ENCODE results near the gene SPOCK3.
"Not testable (repeated sequence)": the region's sequence is repeated elsewhere in the genome, so short reads cannot be mapped to it uniquely, and the experiment has no call there.

Gene SPOCK3

GRCh38 chr4:166896254-166896653 is 338.0 kb downstream of the SPOCK3 start:
- Histone ChIP-seq H3K27ac (ENCODE audit: low read length) (no peak overlapping the region), H3K4me3 (ENCODE audit: low read length) (no peak overlapping the region), H3K27me3 (ENCODE audit: control insufficient read depth, insufficient read depth, low read length) (no peaks in the 10 kb centered on the region), H3K36me3 (ENCODE audit: control insufficient read depth, insufficient read depth, low read length) (no peaks in the 10 kb centered on the region), H3K4me1 (ENCODE audit: control insufficient read depth, insufficient read depth, low read length) (no peaks in the 10 kb centered on the region), H3K9me3 (ENCODE audit: control insufficient read depth, insufficient read depth, low read length) (no peaks in the 10 kb centered on the region)
- DNase-seq (ENCODE audit: low read depth, low spot score): no peak
- WGBS (ENCODE audit: insufficient coverage, insufficient read length): no CpG with 5 or more reads among the region's 3 CpGs

- Histone ChIP-seq H3K4me1 (ENCODE audit: control insufficient read depth, insufficient read depth, low read length) (no peaks in the 10 kb centered on the region), H3K27me3 (ENCODE audit: control insufficient read depth, insufficient read depth, low read length) (no peaks in the 10 kb centered on the region), H3K9me3 (ENCODE audit: control insufficient read depth, insufficient read depth, low read length) (no peaks in the 10 kb centered on the region), H3K4me3 (ENCODE audit: low read length) (no peak overlapping the region), H3K36me3 (ENCODE audit: control insufficient read depth, insufficient read depth, low read length) (no peaks in the 10 kb centered on the region), H3K27ac (ENCODE audit: low read length) (no peak overlapping the region)
- WGBS (ENCODE audit: insufficient coverage, insufficient read length): no CpG with 5 or more reads among the region's 1 CpG
- DNase-seq (ENCODE audit: low read depth, low spot score): no peak
Observed at GRCh38 chr4:166895771-166896170, 338.5 kb downstream of the SPOCK3 start.

GRCh38 chr4:166887457-166887856 is 346.8 kb downstream of the SPOCK3 start:
- Histone ChIP-seq H3K4me3 (ENCODE audit: low read length) (no peak overlapping the region), H3K9me3 (ENCODE audit: control insufficient read depth, insufficient read depth, low read length) (no peaks in the 10 kb centered on the region), H3K4me1 (ENCODE audit: control insufficient read depth, insufficient read depth, low read length) (no peaks in the 10 kb centered on the region), H3K36me3 (ENCODE audit: control insufficient read depth, insufficient read depth, low read length) (no peaks in the 10 kb centered on the region), H3K27me3 (ENCODE audit: control insufficient read depth, insufficient read depth, low read length) (no peaks in the 10 kb centered on the region), H3K27ac (ENCODE audit: low read length) (no peak overlapping the region)
- DNase-seq (ENCODE audit: low read depth, low spot score): no peak
- WGBS (ENCODE audit: insufficient coverage, insufficient read length): no CpG with 5 or more reads among the region's 1 CpG

- no peak for DNase-seq (ENCODE audit: low read depth, low spot score)
- no CpG with 5 or more reads among the region's 2 CpGs for WGBS (ENCODE audit: insufficient coverage, insufficient read length)
- H3K27ac ChIP-seq (ENCODE audit: low read length): no peak overlapping the region
- H3K9me3 ChIP-seq (ENCODE audit: control insufficient read depth, insufficient read depth, low read length): no peaks in the 10 kb centered on the region
- no peak overlapping the region for H3K4me3 ChIP-seq (ENCODE audit: low read length)
- H3K27me3 ChIP-seq (ENCODE audit: control insufficient read depth, insufficient read depth, low read length): no peaks in the 10 kb centered on the region
- H3K4me1 ChIP-seq (ENCODE audit: control insufficient read depth, insufficient read depth, low read length): no peaks in the 10 kb centered on the region
- H3K36me3 ChIP-seq (ENCODE audit: control insufficient read depth, insufficient read depth, low read length): no peaks in the 10 kb centered on the region
Observed at GRCh38 chr4:166886718-166887117, 347.6 kb downstream of the SPOCK3 start.

- DNase-seq (ENCODE audit: low read depth, low spot score): no peak
- Histone ChIP-seq H3K27me3 (ENCODE audit: control insufficient read depth, insufficient read depth, low read length) (no peaks in the 10 kb centered on the region), H3K27ac (ENCODE audit: low read length) (no peak overlapping the region), H3K36me3 (ENCODE audit: control insufficient read depth, insufficient read depth, low read length) (no peaks in the 10 kb centered on the region), H3K4me1 (ENCODE audit: control insufficient read depth, insufficient read depth, low read length) (no peaks in the 10 kb centered on the region), H3K9me3 (ENCODE audit: control insufficient read depth, insufficient read depth, low read length) (no peaks in the 10 kb centered on the region), H3K4me3 (ENCODE audit: low read length) (no peak overlapping the region)
- no CpG with 5 or more reads among the region's 2 CpGs for WGBS (ENCODE audit: insufficient coverage, insufficient read length)
Observed at GRCh38 chr4:166882221-166882620, 352.1 kb downstream of the SPOCK3 start.

- no peaks in the 10 kb centered on the region for H3K27me3 ChIP-seq (ENCODE audit: control insufficient read depth, insufficient read depth, low read length)
- DNase-seq (ENCODE audit: low read depth, low spot score): no peak
- H3K4me1 ChIP-seq (ENCODE audit: control insufficient read depth, insufficient read depth, low read length): no peaks in the 10 kb centered on the region; the same call in 1 of the 2 replicates
- H3K9me3 ChIP-seq (ENCODE audit: control insufficient read depth, insufficient read depth, low read length): no peaks in the 10 kb centered on the region
- no CpG with 5 or more reads among the region's 5 CpGs for whole genome bisulfite sequencing (ENCODE audit: insufficient coverage, insufficient read length)
- no peak overlapping the region for H3K27ac ChIP-seq (ENCODE audit: low read length)
- no peaks in the 10 kb centered on the region for H3K36me3 ChIP-seq (ENCODE audit: control insufficient read depth, insufficient read depth, low read length)
- H3K4me3 ChIP-seq (ENCODE audit: low read length): no peak overlapping the region
Observed at GRCh38 chr4:166875821-166876220, 358.5 kb downstream of the SPOCK3 start.

- Histone ChIP-seq H3K27ac (ENCODE audit: low read length) (no peak overlapping the region), H3K4me1 (ENCODE audit: control insufficient read depth, insufficient read depth, low read length) (no peaks in the 10 kb centered on the region), H3K36me3 (ENCODE audit: control insufficient read depth, insufficient read depth, low read length) (no peaks in the 10 kb centered on the region), H3K9me3 (ENCODE audit: control insufficient read depth, insufficient read depth, low read length) (no peaks in the 10 kb centered on the region), H3K4me3 (ENCODE audit: low read length) (no peak overlapping the region), H3K27me3 (ENCODE audit: control insufficient read depth, insufficient read depth, low read length) (no peaks in the 10 kb centered on the region)
- WGBS (ENCODE audit: insufficient coverage, insufficient read length): no CpG with 5 or more reads among the region's 1 CpG
- no peak for DNase-seq (ENCODE audit: low read depth, low spot score)
Observed at GRCh38 chr4:166862032-166862431, 372.3 kb downstream of the SPOCK3 start.

GRCh38 chr4:166850398-166850797 is 383.9 kb downstream of the SPOCK3 start:
- not testable (repeated sequence) for H3K27ac ChIP-seq (ENCODE audit: low read length); H3K4me1 ChIP-seq (ENCODE audit: control insufficient read depth, insufficient read depth, low read length); H3K4me3 ChIP-seq (ENCODE audit: low read length); DNase-seq (ENCODE audit: low read depth, low spot score); H3K9me3 ChIP-seq (ENCODE audit: control insufficient read depth, insufficient read depth, low read length); H3K27me3 ChIP-seq (ENCODE audit: control insufficient read depth, insufficient read depth, low read length); H3K36me3 ChIP-seq (ENCODE audit: control insufficient read depth, insufficient read depth, low read length)
- no CpG with 5 or more reads among the region's 23 CpGs for WGBS (ENCODE audit: insufficient coverage, insufficient read length)

- Histone ChIP-seq H3K4me1 (ENCODE audit: control insufficient read depth, insufficient read depth, low read length) (no peaks in the 10 kb centered on the region), H3K27me3 (ENCODE audit: control insufficient read depth, insufficient read depth, low read length) (no peaks in the 10 kb centered on the region), H3K4me3 (ENCODE audit: low read length) (no peak overlapping the region), H3K36me3 (ENCODE audit: control insufficient read depth, insufficient read depth, low read length) (0 out of 2 replicates have a peak, but pooled peaks cover 4% of the 10 kb centered on the region), H3K9me3 (ENCODE audit: control insufficient read depth, insufficient read depth, low read length) (no peaks in the 10 kb centered on the region), H3K27ac (ENCODE audit: low read length) (no peak overlapping the region)
- no peak for DNase-seq (ENCODE audit: low read depth, low spot score)
Observed at GRCh38 chr4:166846939-166847338, 387.4 kb downstream of the SPOCK3 start.

- Histone ChIP-seq H3K4me3 (ENCODE audit: low read length) (no peak overlapping the region), H3K27me3 (ENCODE audit: control insufficient read depth, insufficient read depth, low read length) (no peaks in the 10 kb centered on the region), H3K36me3 (ENCODE audit: control insufficient read depth, insufficient read depth, low read length) (0 out of 2 replicates have a peak, but pooled peaks cover 4% of the 10 kb centered on the region), H3K4me1 (ENCODE audit: control insufficient read depth, insufficient read depth, low read length) (no peaks in the 10 kb centered on the region), H3K9me3 (ENCODE audit: control insufficient read depth, insufficient read depth, low read length) (no peaks in the 10 kb centered on the region), H3K27ac (ENCODE audit: low read length) (no peak overlapping the region)
- WGBS (ENCODE audit: insufficient coverage, insufficient read length): no CpG with 5 or more reads among the region's 24 CpGs
- DNase-seq (ENCODE audit: low read depth, low spot score): no peak
Observed at GRCh38 chr4:166842795-166843261, 391.5 kb downstream of the SPOCK3 start.

- Histone ChIP-seq H3K4me1 (ENCODE audit: control insufficient read depth, insufficient read depth, low read length) (no peaks in the 10 kb centered on the region), H3K9me3 (ENCODE audit: control insufficient read depth, insufficient read depth, low read length) (no peaks in the 10 kb centered on the region), H3K27ac (ENCODE audit: low read length) (no peak overlapping the region), H3K27me3 (ENCODE audit: control insufficient read depth, insufficient read depth, low read length) (no peaks in the 10 kb centered on the region), H3K4me3 (ENCODE audit: low read length) (no peak overlapping the region), H3K36me3 (ENCODE audit: control insufficient read depth, insufficient read depth, low read length) (0 out of 2 replicates have a peak, but pooled peaks cover 4% of the 10 kb centered on the region)
- DNase-seq (ENCODE audit: low read depth, low spot score): no peak
- no CpG with 5 or more reads among the region's 4 CpGs for WGBS (ENCODE audit: insufficient coverage, insufficient read length)
Observed at GRCh38 chr4:166839615-166840251, 394.6 kb downstream of the SPOCK3 start.

All from iPS DF 6.9 (cell line).